ENCODE data around the gene HAUS6.
A peak's percentile ranks its signal among the peaks of the same experiment; 100 is the strongest.
"Not testable (repeated sequence)": the region's sequence is repeated elsewhere in the genome, so short reads cannot be mapped to it uniquely, and the experiment has no call there.

The HAUS6 gene

GRCh38 chr9:19117039-19117716, 14.5 kb upstream of the HAUS6 start:
- no peak for DNase-seq

- no peak for DNase-seq
Observed at GRCh38 chr9:19116107-19116790, 13.5 kb upstream of the HAUS6 start.

DNA sequence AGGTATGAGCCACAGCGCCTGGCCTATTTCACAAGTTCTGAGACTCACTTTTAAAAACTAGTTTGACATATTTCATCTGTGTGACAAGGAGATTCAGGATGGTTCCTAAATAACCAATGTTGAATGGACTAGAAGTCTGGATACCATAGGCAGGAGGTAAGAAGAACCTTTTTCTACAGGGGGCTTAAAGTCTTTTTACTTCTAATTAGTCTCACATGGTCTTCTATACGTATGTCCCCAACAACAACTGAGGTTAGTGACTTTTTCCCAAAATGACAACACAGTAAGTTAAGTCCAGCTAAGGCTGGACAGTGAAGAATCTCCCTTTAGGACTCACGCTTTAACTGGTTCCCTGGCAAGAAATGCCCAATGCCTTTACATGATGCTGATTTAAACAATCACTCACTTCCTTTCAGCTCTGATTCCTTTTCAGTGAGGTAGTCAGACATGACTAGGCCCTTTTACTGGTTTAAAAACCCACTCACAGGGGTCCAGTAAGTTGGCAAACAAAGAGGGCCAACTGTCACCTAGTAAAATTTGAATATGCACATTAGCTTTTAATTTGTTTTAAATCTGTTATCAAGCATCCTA, 12.1 kb upstream of the HAUS6 start:
- DNase-seq, result no peak

DNA sequence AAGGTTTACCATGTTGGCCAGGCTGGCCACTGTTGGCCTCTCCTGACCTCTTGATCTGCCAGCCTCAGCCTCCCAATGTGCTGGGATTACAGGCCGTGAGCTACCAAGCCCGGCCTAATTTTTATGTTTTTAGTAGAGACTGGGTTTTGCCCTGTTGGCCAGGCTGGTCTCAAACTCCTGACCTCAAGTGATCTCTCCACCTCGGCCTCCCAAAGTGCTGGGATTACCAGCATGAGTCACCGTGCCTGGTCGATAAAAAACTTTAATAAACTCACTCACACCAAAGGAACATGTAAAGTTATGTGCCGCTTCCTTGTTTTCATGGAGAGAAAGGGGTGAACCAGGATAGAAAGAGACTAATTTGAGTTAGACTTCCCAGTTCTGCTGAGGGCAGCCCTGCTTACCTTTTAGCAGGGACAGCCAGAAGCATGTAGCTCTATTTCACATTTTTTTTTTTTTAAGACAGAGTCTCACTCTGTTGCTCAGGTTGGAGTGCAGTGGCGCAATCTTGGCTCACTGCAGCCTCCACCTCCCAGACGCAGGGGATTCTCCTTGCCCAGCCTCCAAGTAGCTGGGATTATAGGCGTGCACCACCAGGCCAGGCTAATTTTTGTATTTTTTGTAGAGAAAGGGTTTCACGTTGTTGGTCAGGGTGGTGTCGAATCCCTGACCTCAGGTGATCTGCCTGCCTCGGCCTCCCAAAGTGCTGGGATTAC, 11.4 kb upstream of the HAUS6 start:
- no peak for DNase-seq

DNA sequence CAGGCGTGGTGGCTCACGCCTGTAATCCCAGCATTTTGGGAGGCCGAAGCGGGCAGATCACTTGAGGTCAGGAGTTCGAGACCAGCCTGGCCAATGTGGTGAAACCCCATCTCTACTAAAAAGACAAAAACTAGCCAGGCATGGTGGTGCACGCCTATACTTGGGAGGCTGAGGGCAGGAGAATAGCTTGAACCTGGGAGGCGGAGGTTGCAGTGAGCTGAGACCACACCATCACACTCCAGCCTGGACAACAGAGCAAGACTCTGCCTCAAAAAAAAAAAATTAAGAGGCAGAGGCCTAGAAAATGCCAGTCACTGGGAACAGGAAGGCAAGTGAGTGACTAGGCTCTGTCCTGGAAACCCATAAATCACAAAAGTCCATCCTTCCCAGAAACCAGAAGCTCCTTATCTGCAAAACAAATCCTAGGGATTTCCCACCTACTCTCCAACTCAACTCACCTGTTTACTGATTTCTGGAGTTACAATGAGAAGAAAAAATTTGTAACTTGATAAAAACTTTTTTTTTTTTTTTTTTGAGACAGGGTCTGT, 10.4 kb upstream of the HAUS6 start:
- not testable (repeated sequence) for DNase-seq

DNA sequence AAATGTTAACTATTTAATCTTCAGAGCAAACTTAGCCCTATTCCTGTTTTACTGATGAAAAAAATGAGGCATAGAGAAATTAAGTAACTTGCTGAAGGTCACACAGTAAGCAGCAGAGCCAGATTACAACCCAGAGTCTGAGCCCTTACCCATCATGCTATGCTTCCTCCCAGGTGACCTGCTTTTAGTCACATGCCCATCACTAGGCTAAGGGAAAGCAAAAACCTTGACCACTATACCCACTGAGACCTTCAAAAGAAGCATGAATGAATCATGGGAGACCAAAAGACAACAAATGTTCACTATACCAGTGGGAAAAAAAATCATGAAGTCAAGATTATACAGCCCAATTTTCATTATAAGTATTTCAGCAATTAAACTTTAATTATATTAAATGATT, 5.3 kb upstream of the HAUS6 start:
- DNase-seq, result no peak

GRCh38 chr9:19104515-19105282, 2.0 kb upstream of the HAUS6 start:
- no peak for DNase-seq

DNA sequence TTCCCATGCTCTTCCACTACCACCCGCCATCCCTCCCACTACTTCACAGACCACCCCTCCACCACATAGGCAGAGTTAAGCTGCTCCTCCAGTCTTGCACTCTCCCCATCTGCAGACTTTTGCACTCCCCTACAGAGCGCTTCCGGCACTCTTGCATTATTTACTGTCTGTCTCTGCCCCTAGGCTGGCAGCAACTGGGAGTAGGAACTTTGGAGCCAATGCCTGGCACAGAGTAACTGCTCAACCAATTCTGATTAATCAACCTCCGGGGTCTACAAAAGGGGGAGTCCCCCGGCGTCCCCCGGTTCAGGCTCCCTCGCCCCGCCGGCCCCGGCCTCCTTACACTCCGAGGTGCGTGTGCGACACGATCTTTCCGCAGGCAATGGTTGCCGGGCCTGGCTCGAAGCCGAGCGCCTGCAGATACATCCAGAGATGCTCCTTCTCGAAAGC, 498 bp downstream of the HAUS6 start:
- no peak for DNase-seq

DNA sequence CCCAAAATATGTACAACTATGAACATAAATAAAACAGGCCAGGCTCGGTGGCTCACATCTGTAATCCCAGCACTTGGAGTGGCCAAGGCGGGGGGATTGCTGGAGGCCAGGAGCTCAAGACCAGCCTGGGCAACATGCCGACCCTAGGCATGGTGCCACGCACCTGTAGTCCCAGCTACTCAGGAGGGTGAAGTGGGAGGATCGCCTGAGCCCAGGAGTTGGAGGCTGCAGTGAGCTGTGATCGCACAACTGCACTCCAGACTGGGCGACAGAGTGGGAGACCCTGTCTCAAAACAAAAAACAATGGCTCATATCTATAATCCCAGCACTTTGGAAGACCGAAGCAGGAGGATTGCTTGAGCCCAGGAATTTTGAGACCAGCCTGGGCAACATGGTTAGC, 1.5 kb downstream of the HAUS6 start:
- no peak for DNase-seq

DNA sequence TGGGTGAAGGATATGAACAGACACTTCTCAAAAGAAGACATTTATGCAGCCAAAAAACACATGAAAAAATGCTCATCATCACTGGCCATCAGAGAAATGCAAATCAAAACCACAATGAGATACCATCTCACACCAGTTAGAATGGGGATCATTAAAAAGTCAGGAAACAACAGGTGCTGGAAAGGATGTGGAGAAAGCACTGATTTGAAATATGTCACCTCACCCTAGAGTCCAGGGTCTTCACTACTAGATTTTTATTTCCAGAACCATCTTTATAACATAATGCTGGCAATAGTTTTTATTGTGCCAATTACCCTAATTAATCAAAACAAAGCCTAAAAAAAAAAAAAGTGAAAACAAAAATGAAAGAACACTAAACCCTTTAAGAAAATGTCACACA, 5.3 kb downstream of the HAUS6 start:
- not testable (repeated sequence) for DNase-seq

DNA sequence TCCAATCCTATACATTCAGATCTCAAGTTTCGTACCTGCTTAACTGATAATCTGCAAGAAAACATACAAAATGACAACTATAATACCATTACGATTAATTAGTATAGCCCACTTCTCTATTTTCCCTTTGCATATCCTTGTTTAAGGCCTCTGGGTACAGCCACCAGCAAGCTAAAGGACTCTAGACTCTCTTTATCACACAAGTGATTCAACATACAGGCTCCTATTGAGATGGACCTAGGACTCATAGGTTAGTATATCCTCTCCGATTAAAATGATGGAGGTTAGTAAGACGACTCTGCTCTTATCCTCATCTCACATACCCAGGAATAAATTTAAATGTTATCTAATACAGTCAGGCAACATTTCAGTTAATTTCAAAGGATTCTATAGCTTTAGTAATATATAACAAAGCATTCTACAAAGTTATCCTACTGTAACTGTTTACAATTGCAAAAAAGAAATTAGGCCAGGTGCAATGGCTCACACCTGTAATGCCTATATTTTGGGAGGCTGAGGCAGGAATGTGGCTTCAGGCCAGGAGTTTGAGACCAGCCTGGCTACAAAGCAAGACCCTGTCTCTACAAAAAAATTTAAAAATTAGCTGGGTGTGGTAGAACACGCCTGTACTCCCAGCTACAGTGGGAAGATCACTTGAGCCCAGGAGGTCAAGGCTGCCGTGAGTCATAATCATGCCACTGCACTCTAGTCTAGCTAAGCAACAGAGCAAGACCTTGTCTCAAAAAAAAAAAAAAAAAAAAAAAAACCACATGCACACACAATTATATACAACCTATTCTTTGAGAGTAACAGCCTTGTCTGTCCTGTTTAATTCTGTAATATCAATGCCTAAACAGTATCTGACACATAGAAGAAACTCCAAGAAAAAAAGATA, 15.4 kb downstream of the HAUS6 start:
- DNase-seq, result peak; percentile 34

GRCh38 chr9:19085295-19085694, 17.4 kb downstream of the HAUS6 start:
- no peak for DNase-seq

GRCh38 chr9:19074836-19075235, 27.9 kb downstream of the HAUS6 start:
- DNase-seq, result peak; percentile 58

DNA sequence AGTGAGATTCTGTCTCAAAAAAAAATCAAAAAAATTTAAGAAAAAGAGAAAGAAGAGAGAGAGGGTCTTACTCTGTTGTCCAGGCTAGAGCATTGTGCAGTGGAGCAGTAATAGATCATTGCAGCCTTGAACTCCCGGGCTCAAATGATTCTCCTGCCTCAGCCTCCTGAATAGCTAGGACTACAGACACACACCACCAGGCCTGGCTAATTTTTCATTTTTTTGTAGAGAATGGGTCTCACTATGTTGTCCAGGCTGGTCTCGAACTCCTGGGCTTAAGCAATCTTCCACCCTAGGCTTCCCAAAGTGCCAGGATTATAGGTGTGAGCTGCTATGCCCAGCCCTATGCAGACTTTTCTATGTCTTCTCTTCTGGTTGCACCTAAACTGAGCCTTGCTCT, 28.5 kb downstream of the HAUS6 start:
- no peak for DNase-seq

- DNase-seq, result no peak
Observed at GRCh38 chr9:19057033-19057432, 45.7 kb downstream of the HAUS6 start.

DNA sequence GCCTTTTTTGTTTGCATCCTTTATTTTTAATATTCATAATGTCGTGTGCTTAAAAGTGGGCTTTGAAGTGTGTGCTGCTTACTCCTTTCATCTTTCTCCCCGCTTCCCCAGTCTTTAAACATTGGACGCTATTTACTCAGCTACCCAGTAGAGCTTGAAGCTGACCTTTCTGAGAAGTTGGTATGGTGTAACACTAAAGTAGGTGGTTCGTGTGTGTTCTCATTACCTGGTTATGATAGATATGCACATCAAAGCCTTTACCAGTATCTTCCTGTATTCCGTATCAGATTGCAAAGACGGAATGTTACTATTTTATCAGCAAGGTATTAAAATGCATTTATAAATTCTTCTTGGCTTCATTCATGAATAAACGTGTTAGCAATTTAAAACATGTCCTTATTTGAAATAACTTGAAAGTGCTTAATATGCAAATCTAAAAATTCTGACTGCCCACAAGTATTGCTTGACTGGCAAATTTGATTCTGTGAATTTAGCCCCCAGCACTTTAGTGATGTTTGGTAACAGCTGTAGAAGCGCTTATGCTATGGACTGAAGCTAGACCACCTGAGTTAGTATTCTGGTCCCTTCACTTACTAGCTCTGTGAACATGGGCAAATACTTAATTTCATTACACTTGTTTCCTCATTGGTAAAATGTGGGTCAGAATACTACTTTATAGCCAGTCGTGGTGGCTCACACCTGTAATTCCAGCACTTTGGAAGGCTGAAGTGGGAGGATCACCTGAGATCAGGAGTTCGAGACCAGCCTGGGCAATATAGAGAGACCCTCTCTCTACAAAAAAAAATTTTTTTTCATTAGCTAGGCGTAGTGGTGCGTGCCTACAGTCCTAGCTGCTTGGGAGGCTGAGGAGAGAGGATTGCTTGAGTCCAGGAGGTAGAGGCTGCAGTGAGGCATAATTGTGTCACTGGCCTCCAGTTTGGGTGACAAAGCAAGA, 51.8 kb downstream of the HAUS6 start:
- peak; percentile 40 for DNase-seq

DNA sequence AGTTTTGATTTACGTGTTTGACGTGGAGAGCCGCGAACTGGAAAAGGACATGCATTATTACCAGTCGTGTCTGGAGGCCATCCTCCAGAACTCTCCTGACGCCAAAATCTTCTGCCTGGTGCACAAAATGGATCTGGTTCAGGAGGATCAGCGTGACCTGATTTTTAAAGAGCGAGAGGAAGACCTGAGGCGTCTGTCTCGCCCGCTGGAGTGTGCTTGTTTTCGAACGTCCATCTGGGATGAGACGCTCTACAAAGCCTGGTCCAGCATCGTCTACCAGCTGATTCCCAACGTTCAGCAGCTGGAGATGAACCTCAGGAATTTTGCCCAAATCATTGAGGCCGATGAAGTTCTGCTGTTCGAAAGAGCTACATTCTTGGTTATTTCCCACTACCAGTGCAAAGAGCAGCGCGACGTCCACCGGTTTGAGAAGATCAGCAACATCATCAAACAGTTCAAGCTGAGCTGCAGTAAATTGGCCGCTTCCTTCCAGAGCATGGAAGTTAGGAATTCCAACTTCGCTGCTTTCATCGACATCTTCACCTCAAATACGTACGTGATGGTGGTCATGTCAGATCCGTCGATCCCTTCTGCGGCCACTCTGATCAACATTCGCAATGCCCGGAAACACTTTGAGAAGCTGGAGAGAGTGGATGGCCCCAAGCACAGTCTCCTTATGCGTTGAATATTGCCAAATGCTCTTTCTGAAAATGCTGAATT, 52.6 kb downstream of the HAUS6 start:
- peak; percentile 40 for DNase-seq

DNA sequence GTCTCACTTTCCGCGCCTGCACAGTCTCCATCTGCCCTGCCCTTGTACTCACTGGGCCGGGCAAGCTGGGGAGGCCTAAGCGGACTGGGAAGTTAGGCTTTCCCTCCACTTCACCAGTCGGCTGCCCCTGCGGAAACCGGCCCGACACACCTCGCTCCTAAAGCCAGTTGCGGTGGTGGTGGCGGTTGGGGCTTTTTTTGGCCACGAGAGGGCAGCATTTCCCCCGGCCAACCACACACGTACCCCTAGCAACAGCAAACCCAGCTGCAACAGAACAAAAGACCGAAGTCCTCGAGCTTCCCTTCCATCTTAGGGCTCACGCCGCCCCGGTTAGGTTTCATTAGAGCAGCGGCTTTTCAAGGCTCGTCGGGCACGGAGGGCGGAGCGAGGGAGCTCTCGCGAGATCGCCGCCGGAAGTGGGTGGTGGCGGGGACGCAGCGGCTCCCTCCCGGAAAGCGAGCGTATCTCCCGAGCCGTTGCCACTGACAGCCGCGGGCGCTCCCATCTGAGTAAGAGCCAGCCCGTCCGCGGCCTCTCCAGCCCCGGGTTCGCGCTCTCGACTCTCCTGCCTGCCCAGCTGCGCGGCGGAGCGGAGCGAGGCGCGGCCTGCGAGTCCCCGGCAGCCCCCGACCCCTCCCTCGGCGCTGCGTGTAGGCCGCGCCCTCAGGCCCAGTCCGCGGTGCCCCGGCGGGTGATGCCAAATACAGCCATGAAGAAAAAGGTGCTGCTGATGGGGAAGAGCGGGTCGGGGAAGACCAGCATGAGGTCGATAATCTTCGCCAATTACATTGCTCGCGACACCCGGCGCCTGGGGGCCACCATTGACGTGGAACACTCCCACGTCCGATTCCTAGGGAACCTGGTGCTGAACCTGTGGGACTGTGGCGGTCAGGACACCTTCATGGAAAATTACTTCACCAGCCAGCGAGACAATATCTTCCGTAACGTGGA, 53.5 kb downstream of the HAUS6 start, which contains the start of gene RRAGA:
Gene RRAGA, plus strand, starts transcription at position 462 of the 951 bp plus-strand sequence. Its CDS starts 233 bp downstream, at position 695.
- peak; percentile 90 for DNase-seq
